Measurements from ENCODE around the gene ZFR2. TPM values are rescaled to one million over a fixed set of nuclear protein-coding genes. Genes with fewer than 3 reads are reported as not detected.
"Not testable (repeated sequence)": the region's sequence is repeated elsewhere in the genome, so short reads cannot be mapped to it uniquely, and the experiment has no call there.

The ZFR2 gene
- total RNA-seq, 4 donors from 2014 or later: 0.69 TPM; not detected in 3

DNA sequence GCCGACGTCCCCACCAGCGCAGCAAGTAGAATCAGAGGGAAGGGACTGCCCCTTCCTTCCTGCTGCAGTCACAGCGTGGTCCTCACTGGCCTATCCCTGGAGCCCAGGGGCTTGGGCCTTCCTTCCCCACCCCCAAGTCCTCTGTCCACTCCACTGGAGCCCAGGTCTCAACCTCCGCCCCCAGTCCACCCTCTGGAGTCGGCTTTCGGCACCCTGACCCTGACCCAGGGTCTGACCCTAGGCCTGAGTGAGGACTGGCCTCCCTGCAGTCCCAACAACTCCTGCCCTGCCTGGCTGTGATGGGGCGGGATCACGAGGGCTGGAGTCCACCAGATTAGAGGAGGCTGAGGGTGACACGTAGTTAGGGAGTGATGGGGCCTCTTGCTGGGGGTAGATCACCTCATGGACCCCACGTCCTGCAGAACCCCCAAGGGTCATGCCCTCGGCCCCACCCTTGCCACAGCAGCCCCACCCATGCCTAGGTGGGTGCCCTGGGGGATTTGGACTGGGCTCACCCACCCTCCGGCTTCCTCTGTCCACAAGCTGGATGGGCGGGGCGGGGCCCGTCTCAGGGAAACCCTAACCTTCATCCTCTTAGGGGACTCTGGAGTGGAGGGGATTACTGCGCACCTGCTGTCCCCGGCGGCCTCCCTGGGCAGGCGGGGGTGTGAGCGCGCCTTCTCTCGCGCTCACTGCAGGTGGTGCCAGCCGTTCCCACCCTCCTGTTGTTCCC is 100.7 kb downstream of the ZFR2 start:
- WGBS: 90% methylated on average over 16 of the region's 25 CpGs
- Histone ChIP-seq H3K27ac (replicated peaks in 1 of 4) (no peak overlapping the region), H3K36me3 (peaks cover 32 to 52% (median 46%) of the 10 kb centered on the region in 4 donors), H3K9me3 (no peaks in the 10 kb centered on the region), H3K27me3 (peaks cover 0 to 18% (median 0%) of the 10 kb centered on the region in 4 donors), H3K4me1 (peaks cover 5 to 17% (median 8%) of the 10 kb centered on the region in 4 donors), H3K4me3 (no peak overlapping the region)
- no peak for DNase-seq (ENCODE audit: extremely low spot score)
- no peak for TF ChIP-seq EP300 (IDR thresholded peaks at IDR 0.05)
- no peak for TF ChIP-seq POLR2AphosphoS5 (IDR thresholded peaks at IDR 0.05)
- TF ChIP-seq POLR2A (IDR thresholded peaks at IDR 0.05; ENCODE audit: low read depth): no peak
- TF ChIP-seq, protein P1, sequence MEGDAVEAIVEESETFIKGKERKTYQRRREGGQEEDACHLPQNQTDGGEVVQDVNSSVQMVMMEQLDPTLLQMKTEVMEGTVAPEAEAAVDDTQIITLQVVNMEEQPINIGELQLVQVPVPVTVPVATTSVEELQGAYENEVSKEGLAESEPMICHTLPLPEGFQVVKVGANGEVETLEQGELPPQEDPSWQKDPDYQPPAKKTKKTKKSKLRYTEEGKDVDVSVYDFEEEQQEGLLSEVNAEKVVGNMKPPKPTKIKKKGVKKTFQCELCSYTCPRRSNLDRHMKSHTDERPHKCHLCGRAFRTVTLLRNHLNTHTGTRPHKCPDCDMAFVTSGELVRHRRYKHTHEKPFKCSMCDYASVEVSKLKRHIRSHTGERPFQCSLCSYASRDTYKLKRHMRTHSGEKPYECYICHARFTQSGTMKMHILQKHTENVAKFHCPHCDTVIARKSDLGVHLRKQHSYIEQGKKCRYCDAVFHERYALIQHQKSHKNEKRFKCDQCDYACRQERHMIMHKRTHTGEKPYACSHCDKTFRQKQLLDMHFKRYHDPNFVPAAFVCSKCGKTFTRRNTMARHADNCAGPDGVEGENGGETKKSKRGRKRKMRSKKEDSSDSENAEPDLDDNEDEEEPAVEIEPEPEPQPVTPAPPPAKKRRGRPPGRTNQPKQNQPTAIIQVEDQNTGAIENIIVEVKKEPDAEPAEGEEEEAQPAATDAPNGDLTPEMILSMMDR (IDR thresholded peaks at IDR 0.05): no peak
- intact Hi-C loops (cut with DNase I): loop anchor here (10.0 kb wide), 1 partner anchor 207 kb away; the partner anchor contains the start of gene DAPK3

DNA sequence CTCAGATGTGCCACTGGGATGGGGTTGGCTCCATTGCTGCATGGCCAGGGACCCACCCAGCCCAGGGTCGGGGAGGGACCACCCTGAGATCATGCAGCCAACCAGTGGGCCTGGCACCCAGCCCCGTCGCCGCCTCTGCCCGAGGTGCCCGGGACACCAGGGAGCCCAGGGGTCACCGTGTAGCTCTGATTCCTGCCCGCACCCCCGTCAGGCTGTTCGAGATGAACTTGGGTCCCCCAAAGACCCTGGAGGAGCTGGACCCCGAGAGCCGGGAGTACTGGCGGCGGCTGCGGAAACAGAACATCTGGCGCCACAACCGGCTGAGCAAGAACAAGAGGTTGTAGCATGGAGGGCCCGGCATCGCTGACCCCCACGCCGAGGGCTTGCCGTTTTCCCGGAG is 101.8 kb downstream of the ZFR2 start:
- 85% methylated on average over 15 of the region's 23 CpGs for WGBS
- DNase-seq (ENCODE audit: extremely low spot score): no peak
- H3K36me3 ChIP-seq: peaks cover 32 to 52% (median 46%) of the 10 kb centered on the region in 4 donors
- no peak for TF ChIP-seq EP300 (IDR thresholded peaks at IDR 0.05)
- no peak for TF ChIP-seq POLR2AphosphoS5 (IDR thresholded peaks at IDR 0.05)
- TF ChIP-seq, protein P1 (IDR thresholded peaks at IDR 0.05): no peak
- TF ChIP-seq POLR2A (IDR thresholded peaks at IDR 0.05; ENCODE audit: low read depth): no peak
- peaks cover 0 to 16% (median 0%) of the 10 kb centered on the region in 4 donors for H3K27me3 ChIP-seq
- no peak overlapping the region for H3K4me3 ChIP-seq
- no peak overlapping the region for H3K27ac ChIP-seq (replicated peaks in 1 of 4)
- peaks cover 8 to 22% (median 14%) of the 10 kb centered on the region in 4 donors for H3K4me1 ChIP-seq
- H3K9me3 ChIP-seq: no peaks in the 10 kb centered on the region
- intact Hi-C loops (cut with DNase I): loop anchor here (10.0 kb wide), 1 partner anchor 208 kb away; the partner anchor contains the start of gene DAPK3

DNA sequence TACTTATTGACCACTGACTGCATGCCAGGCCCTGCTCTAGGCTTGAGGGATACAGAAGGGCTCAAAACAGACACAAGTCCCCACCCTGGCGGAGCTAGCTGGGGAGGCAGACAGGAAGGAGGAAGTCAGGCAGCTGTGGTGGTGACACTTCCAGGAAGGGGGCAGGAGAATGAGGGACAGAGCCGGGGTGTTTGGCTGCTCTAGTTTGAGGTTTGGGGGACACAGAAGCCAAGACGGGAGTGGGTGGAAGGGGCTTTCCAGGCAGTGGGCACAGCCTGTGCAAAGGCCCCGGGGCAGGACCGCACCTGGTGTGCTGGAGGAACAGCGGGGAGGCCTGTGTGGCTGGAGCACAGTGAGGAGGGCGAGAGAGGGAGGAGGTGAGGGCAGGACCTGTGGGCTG is 102.3 kb downstream of the ZFR2 start:
- Histone ChIP-seq H3K4me1 (peaks cover 11 to 22% (median 19%) of the 10 kb centered on the region in 4 donors), H3K27me3 (peaks cover 0 to 10% (median 0%) of the 10 kb centered on the region in 4 donors), H3K4me3 (no peak overlapping the region), H3K27ac (replicated peaks in 1 of 4) (no peak overlapping the region), H3K36me3 (peaks cover 32 to 52% (median 46%) of the 10 kb centered on the region in 4 donors), H3K9me3 (no peaks in the 10 kb centered on the region)
- TF ChIP-seq EP300 (IDR thresholded peaks at IDR 0.05) (no peak), POLR2AphosphoS5 (IDR thresholded peaks at IDR 0.05) (no peak), POLR2A (IDR thresholded peaks at IDR 0.05; ENCODE audit: low read depth) (no peak)
- TF ChIP-seq, protein P1 (IDR thresholded peaks at IDR 0.05): no peak
- DNase-seq (ENCODE audit: extremely low spot score): no peak
- intact Hi-C loops (cut with DNase I): loop anchor here (10.0 kb wide), 1 partner anchor 208 kb away; the partner anchor contains the start of gene DAPK3
- 96% methylated on average over 4 of the region's 7 CpGs for WGBS

DNA sequence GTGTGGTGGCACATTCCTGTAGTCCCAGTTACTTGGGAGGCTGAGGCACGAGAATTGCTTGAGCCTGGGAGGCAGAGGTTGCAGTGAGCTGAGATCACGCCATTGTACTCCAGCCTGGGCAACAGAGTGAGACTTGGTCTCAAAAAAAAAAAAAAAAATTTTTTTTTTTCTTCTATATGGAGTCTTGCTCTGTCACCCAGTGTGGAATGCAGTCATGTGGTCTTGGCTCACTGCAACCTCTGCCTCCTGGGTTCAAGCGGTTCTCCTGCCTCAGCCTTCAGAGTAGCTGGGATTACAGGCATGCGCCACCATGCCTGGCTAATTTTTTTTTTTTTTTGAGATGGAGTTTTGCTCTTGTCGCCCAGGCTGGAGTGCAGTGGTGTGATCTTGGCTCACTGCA is 103.1 kb downstream of the ZFR2 start:
- Histone ChIP-seq H3K4me1 (peaks cover 13 to 26% (median 23%) of the 10 kb centered on the region in 4 donors), H3K36me3 (peaks cover 32 to 52% (median 46%) of the 10 kb centered on the region in 4 donors)
- intact Hi-C loops (cut with DNase I): loop anchor here (10.0 kb wide), 1 partner anchor 209 kb away; the partner anchor contains the start of gene DAPK3
- DNase-seq (ENCODE audit: extremely low spot score); H3K4me3 ChIP-seq; H3K27me3 ChIP-seq; H3K27ac ChIP-seq (replicated peaks in 1 of 4); H3K9me3 ChIP-seq: not testable (repeated sequence)
- WGBS: 96% methylated on average over 5 of the region's 5 CpGs

DNA sequence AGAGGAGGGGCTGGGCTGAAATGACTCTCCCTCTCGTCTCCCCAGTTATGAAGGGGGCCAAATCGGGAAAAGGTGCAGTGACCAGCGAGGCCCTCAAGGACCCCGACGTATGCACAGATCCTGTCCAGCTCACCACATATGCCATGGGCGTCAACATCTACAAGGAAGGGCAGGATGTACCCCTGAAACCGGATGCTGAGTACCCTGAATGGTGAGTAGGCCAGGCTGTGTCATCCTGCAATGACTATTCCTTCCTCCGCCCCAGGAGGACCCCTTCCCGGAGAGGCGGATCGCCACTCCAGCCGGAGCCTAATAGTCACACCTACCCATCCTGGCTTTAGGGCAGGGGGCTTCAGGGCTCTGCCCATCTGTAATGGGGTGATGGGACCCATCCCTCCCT is 103.7 kb downstream of the ZFR2 start:
- 93% methylated on average over 10 of the region's 12 CpGs for WGBS
- no peaks in the 10 kb centered on the region for H3K9me3 ChIP-seq
- intact Hi-C loops (cut with DNase I): loop anchor here (10.0 kb wide), 1 partner anchor 210 kb away; the partner anchor contains the start of gene DAPK3
- no peaks in the 10 kb centered on the region for H3K27me3 ChIP-seq
- TF ChIP-seq, protein P1 (IDR thresholded peaks at IDR 0.05): no peak
- TF ChIP-seq POLR2A (IDR thresholded peaks at IDR 0.05; ENCODE audit: low read depth) (no peak), EP300 (IDR thresholded peaks at IDR 0.05) (no peak), POLR2AphosphoS5 (IDR thresholded peaks at IDR 0.05) (no peak)
- DNase-seq (ENCODE audit: extremely low spot score): no peak
- peaks cover 20 to 32% (median 29%) of the 10 kb centered on the region in 4 donors for H3K4me1 ChIP-seq
- no peak overlapping the region for H3K27ac ChIP-seq (replicated peaks in 1 of 4)
- H3K4me3 ChIP-seq: no peak overlapping the region
- peaks cover 32 to 52% (median 46%) of the 10 kb centered on the region in 4 donors for H3K36me3 ChIP-seq
